Measurements from ENCODE around the gene ENTREP1. TPM values are rescaled to one million over a fixed set of nuclear protein-coding genes. Genes with fewer than 3 reads are reported as not detected.

The ENTREP1 gene
- total RNA-seq, 1 experiment from 2014 or later: 21.3 TPM

GRCh38 chr9:69388596-69388995, 63.6 kb downstream of the ENTREP1 start:
- Histone ChIP-seq H2AK5ac (ENCODE audit: insufficient read length, low read length) (no peak overlapping the region), H2AFZ (ENCODE audit: low read length) (no peak overlapping the region), H4K5ac (ENCODE audit: insufficient read length, low read depth, low read length) (no peak overlapping the region), H2BK5ac (ENCODE audit: insufficient read length, low read length) (no peak overlapping the region), H3K9me3 (ENCODE audit: control insufficient read depth, low read depth, low read length) (no peaks in the 10 kb centered on the region), H3K4me1 (ENCODE audit: insufficient read depth, low read length) (no peaks in the 10 kb centered on the region), H3K79me2 (ENCODE audit: insufficient read depth, low read length) (no peaks in the 10 kb centered on the region), H3T11ph (ENCODE audit: low read length) (no peak overlapping the region), H3K27ac (ENCODE audit: insufficient read length, low read depth, low read length) (no peak overlapping the region), H2BK15ac (ENCODE audit: low read depth, low read length) (no peak overlapping the region), H3K23me2 (ENCODE audit: insufficient read length, low read depth, low read length, poor library complexity, severe bottlenecking) (no peaks in the 10 kb centered on the region), H2BK12ac (ENCODE audit: insufficient read length, low read depth, low read length) (no peak overlapping the region), H3K56ac (ENCODE audit: insufficient read length, low read depth, low read length) (no peak overlapping the region), H3K27me3 (ENCODE audit: insufficient read depth, low read length) (no peaks in the 10 kb centered on the region), H4K91ac (ENCODE audit: insufficient read length, low read depth, low read length) (no peak overlapping the region), H3K18ac (ENCODE audit: insufficient read length, low read depth, low read length) (no peak overlapping the region), H4K8ac (replicated peaks; ENCODE audit: insufficient read length, low read depth, low read length) (no peak overlapping the region), H3K9ac (ENCODE audit: extremely low read depth, insufficient read length, low read length) (no peak overlapping the region), H3K14ac (ENCODE audit: insufficient read depth, low read length) (no peak overlapping the region), H2BK120ac (ENCODE audit: low read depth, low read length, poor library complexity, severe bottlenecking) (no peak overlapping the region), H3K4me2 (ENCODE audit: insufficient read depth, insufficient read length, low read length) (no peak overlapping the region), H3K23ac (ENCODE audit: insufficient read length, low read depth, low read length) (no peak overlapping the region), H2BK20ac (ENCODE audit: low read depth, low read length, poor library complexity, severe bottlenecking) (no peak overlapping the region), H3K79me1 (ENCODE audit: insufficient read depth, low read depth, low read length, poor library complexity, severe bottlenecking) (no peaks in the 10 kb centered on the region), H3K4ac (ENCODE audit: low read depth, low read length) (no peak overlapping the region), H4K20me1 (ENCODE audit: control insufficient read depth, insufficient read depth, insufficient read length) (no peaks in the 10 kb centered on the region)
- Mint-ChIP-seq H3K36me3 (ENCODE audit: insufficient read depth in 1 of 3, low read depth in 3 of 3) (peaks cover 7 to 76% (median 12%) of the 10 kb centered on the region in 3 experiments; a peak in 5 of 7 replicates), H3K27ac (no peak overlapping the region), H3K27me3 (ENCODE audit: low read depth) (no peaks in the 10 kb centered on the region; the same call in 1 of the 2 replicates), H3K4me1 (peaks cover 6 to 8% of the 10 kb centered on the region in 2 experiments), H3K9me3 (no peaks in the 10 kb centered on the region), H3K4me3 (no peak overlapping the region)
- DNase-seq: no peak
- WGBS (ENCODE audit: extremely low coverage, insufficient read length, low lambda C conversion rate): no CpG with 5 or more reads among the region's 3 CpGs
- TF ChIP-seq, protein P1, sequence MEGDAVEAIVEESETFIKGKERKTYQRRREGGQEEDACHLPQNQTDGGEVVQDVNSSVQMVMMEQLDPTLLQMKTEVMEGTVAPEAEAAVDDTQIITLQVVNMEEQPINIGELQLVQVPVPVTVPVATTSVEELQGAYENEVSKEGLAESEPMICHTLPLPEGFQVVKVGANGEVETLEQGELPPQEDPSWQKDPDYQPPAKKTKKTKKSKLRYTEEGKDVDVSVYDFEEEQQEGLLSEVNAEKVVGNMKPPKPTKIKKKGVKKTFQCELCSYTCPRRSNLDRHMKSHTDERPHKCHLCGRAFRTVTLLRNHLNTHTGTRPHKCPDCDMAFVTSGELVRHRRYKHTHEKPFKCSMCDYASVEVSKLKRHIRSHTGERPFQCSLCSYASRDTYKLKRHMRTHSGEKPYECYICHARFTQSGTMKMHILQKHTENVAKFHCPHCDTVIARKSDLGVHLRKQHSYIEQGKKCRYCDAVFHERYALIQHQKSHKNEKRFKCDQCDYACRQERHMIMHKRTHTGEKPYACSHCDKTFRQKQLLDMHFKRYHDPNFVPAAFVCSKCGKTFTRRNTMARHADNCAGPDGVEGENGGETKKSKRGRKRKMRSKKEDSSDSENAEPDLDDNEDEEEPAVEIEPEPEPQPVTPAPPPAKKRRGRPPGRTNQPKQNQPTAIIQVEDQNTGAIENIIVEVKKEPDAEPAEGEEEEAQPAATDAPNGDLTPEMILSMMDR (conservative IDR thresholded peaks at IDR 0.05): no peak
